Peyer's patch (tissue), 4 donors: ENCODE results near the gene SBF2. TPM values are rescaled to one million over a fixed set of nuclear protein-coding genes. Genes with fewer than 3 reads are reported as not detected.

ENCODE experiments used
- DNase-seq, 3 donors: peaks; one replicate each; pipeline ENCODE4 v3.0.0-alpha.2; 2017 to 2019
- H3K27ac ChIP-seq, 4 donors: fragments of 200-600 bp; sonication (generic); one replicate each; pipeline ENCODE4 v1.5.1; 2016 to 2019
- H3K27me3 ChIP-seq, 2 donors: fragments of 200-600 bp; sonication (generic); one replicate each; pipeline ENCODE4 v1.5.1; 2019
- H3K36me3 ChIP-seq, 3 donors: fragments of 200-600 bp; sonication (generic); one replicate each; pipeline ENCODE4 v1.5.1; 2016 to 2019
- H3K4me1 ChIP-seq, 4 donors: fragments of 200-600 bp; sonication (generic); one replicate each; pipeline ENCODE4 v1.5.1; 2016 to 2019
- H3K4me3 ChIP-seq, 4 donors: fragments of 200-600 bp; sonication (generic); 1 replicate in 3 of 4; 2 replicates in 1 of 4; pipeline ENCODE4 v1.5.1; 2016 to 2019; ENCODE audit warnings: mild to moderate bottlenecking in 1 of 4
- H3K9me3 ChIP-seq, 4 donors: fragments of 200-600 bp; sonication (generic); one replicate each; pipeline ENCODE4 v1.5.1; 2016 to 2019; ENCODE audit warnings: mild to moderate bottlenecking in 1 of 4
- CTCF ChIP-seq, 6 experiments: fragments of 450-650 bp in 4 of 6; fragments of 200-600 bp in 2 of 6; sonication (generic) in 1 of 6; IDR thresholded peaks; one replicate each; pipeline ENCODE4 v1.5.1; 2017 to 2019; ENCODE audit warnings: antibody characterized with exemption in 6 of 6, mild to moderate bottlenecking in 3 of 6, moderate library complexity in 1 of 6
- POLR2A ChIP-seq, 2 donors: fragments of 450-650 bp; IDR thresholded peaks; one replicate each; pipeline ENCODE4 v1.5.1; 2017; ENCODE audit warnings: antibody characterized with exemption in 2 of 2, mild to moderate bottlenecking in 2 of 2, moderate library complexity in 2 of 2
- total RNA-seq, 4 donors: library from RNA; depleted of rRNA; stranded (reverse); fragments of >200 nt; gene quantifications; one replicate each; pipeline ENCODE4 v1.1.0, GENCODE V29; 2016

The SBF2 gene
- total RNA-seq, 4 donors from 2014 or later: 52.7 to 70.1 (median 56.7) TPM

- no peak for DNase-seq
- no peak for TF ChIP-seq POLR2A (IDR thresholded peaks at IDR 0.05)
- TF ChIP-seq CTCF (IDR thresholded peaks at IDR 0.05): no peak
- peaks cover 0 to 5% (median 0%) of the 10 kb centered on the region in 3 donors for H3K36me3 ChIP-seq
- H3K27ac ChIP-seq: peak overlapping the region in 1 of 4 donors; percentile 36
- H3K4me3 ChIP-seq: no peak overlapping the region
- H3K27me3 ChIP-seq: no peaks in the 10 kb centered on the region
- no peaks in the 10 kb centered on the region for H3K4me1 ChIP-seq
- no peaks in the 10 kb centered on the region for H3K9me3 ChIP-seq
These were observed 491.6 kb downstream of the SBF2 start for GRCh38 chr11:9802291-9802861.

DNA sequence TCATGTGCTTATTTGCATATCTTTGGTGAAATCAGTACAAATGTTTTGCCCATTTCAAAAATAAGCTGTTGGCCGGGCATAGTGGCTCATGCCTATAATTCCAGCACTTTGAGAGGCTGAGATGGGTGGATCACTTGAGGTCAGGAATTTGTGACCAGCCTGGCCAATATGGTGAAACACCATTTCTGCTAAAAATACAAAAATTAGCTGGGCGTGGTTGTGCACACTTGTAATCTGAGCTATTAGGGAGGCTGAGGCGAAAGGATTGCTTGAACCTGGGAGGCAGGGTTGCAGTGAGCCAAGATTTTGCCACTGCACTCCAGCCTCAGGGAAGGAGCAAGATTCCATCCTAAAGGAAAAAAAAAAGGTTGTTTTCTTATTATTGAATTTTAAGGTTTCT lies 494.1 kb downstream of the SBF2 start:
- H3K4me3 ChIP-seq: no peak overlapping the region
- H3K4me1 ChIP-seq: no peaks in the 10 kb centered on the region
- no peaks in the 10 kb centered on the region for H3K9me3 ChIP-seq
- DNase-seq: no peak
- no peak overlapping the region for H3K27ac ChIP-seq
- H3K36me3 ChIP-seq: no peaks in the 10 kb centered on the region
- no peaks in the 10 kb centered on the region for H3K27me3 ChIP-seq
- no peak for TF ChIP-seq CTCF (IDR thresholded peaks at IDR 0.05)
- TF ChIP-seq POLR2A (IDR thresholded peaks at IDR 0.05): no peak

DNA sequence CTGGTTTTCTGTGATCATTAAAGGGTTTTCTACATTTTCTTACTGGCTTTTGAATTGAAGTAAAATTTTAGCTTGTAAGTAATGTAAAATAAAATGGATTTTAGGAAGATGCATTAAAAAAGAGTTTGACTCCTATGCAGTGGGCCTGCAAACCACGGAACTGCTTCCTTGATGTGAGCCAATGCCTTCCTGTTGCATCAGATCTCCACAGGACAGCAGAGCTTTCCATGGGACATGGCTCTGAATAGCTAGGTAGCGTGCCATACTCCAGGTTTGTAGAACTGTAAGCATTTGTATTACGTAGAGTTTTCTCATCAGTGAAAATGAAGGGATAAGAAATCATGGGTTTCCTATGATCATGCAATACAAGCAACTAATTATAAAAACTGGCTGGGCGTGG lies 496.7 kb downstream of the SBF2 start:
- Histone ChIP-seq H3K9me3 (no peaks in the 10 kb centered on the region), H3K4me3 (no peak overlapping the region), H3K27me3 (no peaks in the 10 kb centered on the region), H3K27ac (no peak overlapping the region), H3K4me1 (no peaks in the 10 kb centered on the region), H3K36me3 (no peaks in the 10 kb centered on the region)
- TF ChIP-seq CTCF (IDR thresholded peaks at IDR 0.05) (no peak), POLR2A (IDR thresholded peaks at IDR 0.05) (no peak)
- no peak for DNase-seq

GRCh38 chr11:9796854-9797253 lies 497.2 kb downstream of the SBF2 start:
- no peaks in the 10 kb centered on the region for H3K27me3 ChIP-seq
- no peaks in the 10 kb centered on the region for H3K9me3 ChIP-seq
- DNase-seq: no peak
- no peak overlapping the region for H3K27ac ChIP-seq
- TF ChIP-seq POLR2A (IDR thresholded peaks at IDR 0.05): no peak
- TF ChIP-seq CTCF (IDR thresholded peaks at IDR 0.05): no peak
- H3K36me3 ChIP-seq: no peaks in the 10 kb centered on the region
- H3K4me1 ChIP-seq: no peaks in the 10 kb centered on the region
- no peak overlapping the region for H3K4me3 ChIP-seq

- no peak overlapping the region for H3K27ac ChIP-seq
- no peaks in the 10 kb centered on the region for H3K27me3 ChIP-seq
- H3K36me3 ChIP-seq: no peaks in the 10 kb centered on the region
These were observed 497.8 kb downstream of the SBF2 start for GRCh38 chr11:9796266-9796665.

More at GRCh38 chr11:9796266-9796665, 497.8 kb downstream of the SBF2 start:
- TF ChIP-seq CTCF (IDR thresholded peaks at IDR 0.05) (no peak), POLR2A (IDR thresholded peaks at IDR 0.05) (no peak)
- Histone ChIP-seq H3K4me1 (no peaks in the 10 kb centered on the region), H3K4me3 (no peak overlapping the region), H3K9me3 (no peaks in the 10 kb centered on the region)
- DNase-seq: no peak
